ENCODE results near the gene ENAH. TPM values are rescaled to one million over a fixed set of nuclear protein-coding genes. Genes with fewer than 3 reads are reported as not detected.

The ENAH gene
- total and polyA plus RNA-seq, 5 donors from 2014 or later, result 0.03 to 0.13 TPM; not detected in 3

GRCh38 chr1:225561675-225562074 lies 91.2 kb downstream of the ENAH start:
- peaks cover 6% of the 10 kb centered on the region for H3K27me3 ChIP-seq (ENCODE audit: control insufficient read depth, insufficient read depth, low read length)
- Mint-ChIP-seq H3K4me1 (no peaks in the 10 kb centered on the region), H3K36me3 (no peaks in the 10 kb centered on the region), H3K9me3 (peaks cover 0 to 4% (median 0%) of the 10 kb centered on the region in 7 donors), H3K27ac (no peak overlapping the region), H3K4me3 (no peak overlapping the region), H3K27me3 (peaks cover 13% of the 10 kb centered on the region)
- H3K27ac ChIP-seq (ENCODE audit: insufficient read depth, low read length, poor library complexity, severe bottlenecking), result no peak overlapping the region
- peaks cover 0 to 2% of the 10 kb centered on the region in 2 experiments for H3K9me3 ChIP-seq (ENCODE audit: control insufficient read depth in 2 of 2, low read length in 2 of 2)
- H3K4me1 ChIP-seq (ENCODE audit: control insufficient read depth, insufficient read depth, low read length, poor library complexity, severe bottlenecking), result no peaks in the 10 kb centered on the region
- H3K4me3 ChIP-seq (ENCODE audit: low read depth, low read length), result no peak overlapping the region
- DNase-seq, result no peak
- H3K36me3 ChIP-seq (ENCODE audit: control insufficient read depth, insufficient read depth, low read length), result no peaks in the 10 kb centered on the region
- ATAC-seq (ENCODE audit: low read depth in 2 of 2), result no peak

GRCh38 chr1:225559902-225560301 lies 93.0 kb downstream of the ENAH start:
- H3K4me3 ChIP-seq (ENCODE audit: low read depth, low read length), result no peak overlapping the region

GRCh38 chr1:225559326-225559725 lies 93.6 kb downstream of the ENAH start:
- peaks cover 11% of the 10 kb centered on the region for H3K27me3 Mint-ChIP-seq
- H3K4me3 Mint-ChIP-seq, result no peak overlapping the region

More at GRCh38 chr1:225559902-225560301, 93.0 kb downstream of the ENAH start:
- Mint-ChIP-seq H3K4me3 (no peak overlapping the region), H3K27me3 (peaks cover 11% of the 10 kb centered on the region), H3K36me3 (no peaks in the 10 kb centered on the region), H3K27ac (no peak overlapping the region), H3K9me3 (peaks cover 0 to 5% (median 0%) of the 10 kb centered on the region in 7 donors), H3K4me1 (no peaks in the 10 kb centered on the region)
- DNase-seq (no peak), ATAC-seq (ENCODE audit: low read depth in 2 of 2) (no peak)
- H3K4me1 ChIP-seq (ENCODE audit: control insufficient read depth, insufficient read depth, low read length, poor library complexity, severe bottlenecking), result no peaks in the 10 kb centered on the region
- H3K27ac ChIP-seq (ENCODE audit: insufficient read depth, low read length, poor library complexity, severe bottlenecking), result no peak overlapping the region
- H3K9me3 ChIP-seq (ENCODE audit: control insufficient read depth in 2 of 2, low read length in 2 of 2), result peaks cover 0 to 4% of the 10 kb centered on the region in 2 experiments
- peaks cover 4% of the 10 kb centered on the region for H3K27me3 ChIP-seq (ENCODE audit: control insufficient read depth, insufficient read depth, low read length)
- H3K36me3 ChIP-seq (ENCODE audit: control insufficient read depth, insufficient read depth, low read length), result no peaks in the 10 kb centered on the region

GRCh38 chr1:225556694-225557093 lies 96.2 kb downstream of the ENAH start:
- Mint-ChIP-seq H3K9me3 (peaks cover 0 to 5% (median 0%) of the 10 kb centered on the region in 7 donors), H3K36me3 (no peaks in the 10 kb centered on the region), H3K4me1 (no peaks in the 10 kb centered on the region), H3K4me3 (no peak overlapping the region), H3K27ac (no peak overlapping the region), H3K27me3 (peaks cover 15% of the 10 kb centered on the region)
- Histone ChIP-seq H3K27ac (ENCODE audit: insufficient read depth, low read length, poor library complexity, severe bottlenecking) (no peak overlapping the region), H3K27me3 (ENCODE audit: control insufficient read depth, insufficient read depth, low read length) (peaks cover 2% of the 10 kb centered on the region), H3K9me3 (ENCODE audit: control insufficient read depth in 2 of 2, low read length in 2 of 2) (peaks cover 0 to 4% of the 10 kb centered on the region in 2 experiments), H3K4me1 (ENCODE audit: control insufficient read depth, insufficient read depth, low read length, poor library complexity, severe bottlenecking) (no peaks in the 10 kb centered on the region), H3K4me3 (ENCODE audit: low read depth, low read length) (no peak overlapping the region), H3K36me3 (ENCODE audit: control insufficient read depth, insufficient read depth, low read length) (no peaks in the 10 kb centered on the region)
- no peak for ATAC-seq (ENCODE audit: low read depth in 2 of 2)
- no peak for DNase-seq

More at GRCh38 chr1:225559326-225559725, 93.6 kb downstream of the ENAH start:
- no peaks in the 10 kb centered on the region for H3K4me1 ChIP-seq (ENCODE audit: control insufficient read depth, insufficient read depth, low read length, poor library complexity, severe bottlenecking)
- Mint-ChIP-seq H3K4me1 (no peaks in the 10 kb centered on the region), H3K27ac (no peak overlapping the region), H3K36me3 (no peaks in the 10 kb centered on the region), H3K9me3 (peaks cover 0 to 5% (median 0%) of the 10 kb centered on the region in 7 donors)
- no peak for DNase-seq
- H3K27ac ChIP-seq (ENCODE audit: insufficient read depth, low read length, poor library complexity, severe bottlenecking), result no peak overlapping the region
- peaks cover 0 to 4% of the 10 kb centered on the region in 2 experiments for H3K9me3 ChIP-seq (ENCODE audit: control insufficient read depth in 2 of 2, low read length in 2 of 2)
- no peaks in the 10 kb centered on the region for H3K36me3 ChIP-seq (ENCODE audit: control insufficient read depth, insufficient read depth, low read length)
- no peak for ATAC-seq (ENCODE audit: low read depth in 2 of 2)
- H3K4me3 ChIP-seq (ENCODE audit: low read depth, low read length), result no peak overlapping the region
- peaks cover 4% of the 10 kb centered on the region for H3K27me3 ChIP-seq (ENCODE audit: control insufficient read depth, insufficient read depth, low read length)

GRCh38 chr1:225555821-225556220 lies 97.1 kb downstream of the ENAH start:
- Histone ChIP-seq H3K9me3 (ENCODE audit: control insufficient read depth in 2 of 2, low read length in 2 of 2) (peaks cover 0 to 4% of the 10 kb centered on the region in 2 experiments), H3K27ac (ENCODE audit: insufficient read depth, low read length, poor library complexity, severe bottlenecking) (no peak overlapping the region), H3K4me3 (ENCODE audit: low read depth, low read length) (no peak overlapping the region), H3K4me1 (ENCODE audit: control insufficient read depth, insufficient read depth, low read length, poor library complexity, severe bottlenecking) (no peaks in the 10 kb centered on the region), H3K27me3 (ENCODE audit: control insufficient read depth, insufficient read depth, low read length) (peaks cover 2% of the 10 kb centered on the region), H3K36me3 (ENCODE audit: control insufficient read depth, insufficient read depth, low read length) (no peaks in the 10 kb centered on the region)
- Mint-ChIP-seq H3K9me3 (peaks cover 0 to 5% (median 0%) of the 10 kb centered on the region in 7 donors), H3K4me3 (no peak overlapping the region), H3K27me3 (peaks cover 15% of the 10 kb centered on the region), H3K4me1 (no peaks in the 10 kb centered on the region), H3K27ac (no peak overlapping the region), H3K36me3 (no peaks in the 10 kb centered on the region)
- DNase-seq, result no peak
- no peak for ATAC-seq (ENCODE audit: low read depth in 2 of 2)

GRCh38 chr1:225554216-225554812 lies 98.6 kb downstream of the ENAH start:
- Mint-ChIP-seq H3K27me3 (peaks cover 14% of the 10 kb centered on the region), H3K27ac (no peak overlapping the region), H3K9me3 (peaks cover 0 to 5% (median 0%) of the 10 kb centered on the region in 7 donors), H3K4me3 (no peak overlapping the region), H3K4me1 (no peaks in the 10 kb centered on the region), H3K36me3 (no peaks in the 10 kb centered on the region)
- H3K27ac ChIP-seq (ENCODE audit: insufficient read depth, low read length, poor library complexity, severe bottlenecking), result no peak overlapping the region
- ATAC-seq (ENCODE audit: low read depth in 2 of 2) (no peak), DNase-seq (peak in 2 of 3 donors; percentile 19 to 31)
- peaks cover 0 to 4% of the 10 kb centered on the region in 2 experiments for H3K9me3 ChIP-seq (ENCODE audit: control insufficient read depth in 2 of 2, low read length in 2 of 2)
- H3K4me3 ChIP-seq (ENCODE audit: low read depth, low read length), result no peak overlapping the region
- no peaks in the 10 kb centered on the region for H3K36me3 ChIP-seq (ENCODE audit: control insufficient read depth, insufficient read depth, low read length)
- no peaks in the 10 kb centered on the region for H3K4me1 ChIP-seq (ENCODE audit: control insufficient read depth, insufficient read depth, low read length, poor library complexity, severe bottlenecking)
- H3K27me3 ChIP-seq (ENCODE audit: control insufficient read depth, insufficient read depth, low read length), result peaks cover 2% of the 10 kb centered on the region

- H3K27ac Mint-ChIP-seq, result no peak overlapping the region
- no peaks in the 10 kb centered on the region for H3K9me3 Mint-ChIP-seq
- H3K4me3 Mint-ChIP-seq, result no peak overlapping the region
- H3K27ac ChIP-seq (ENCODE audit: insufficient read depth, low read length, poor library complexity, severe bottlenecking), result no peak overlapping the region
- DNase-seq (no peak), ATAC-seq (ENCODE audit: low read depth in 2 of 2) (no peak)
- peaks cover 0 to 4% (median 0%) of the 10 kb centered on the region in 4 donors for H3K4me1 Mint-ChIP-seq
- no peak overlapping the region for H3K4me3 ChIP-seq (ENCODE audit: low read depth, low read length)
- H3K36me3 Mint-ChIP-seq, result no peaks in the 10 kb centered on the region
- no peaks in the 10 kb centered on the region for H3K4me1 ChIP-seq (ENCODE audit: control insufficient read depth, insufficient read depth, low read length, poor library complexity, severe bottlenecking)
- no peaks in the 10 kb centered on the region for H3K36me3 ChIP-seq (ENCODE audit: control insufficient read depth, insufficient read depth, low read length)
- peaks cover 15% of the 10 kb centered on the region for H3K27me3 Mint-ChIP-seq
- no peaks in the 10 kb centered on the region for H3K27me3 ChIP-seq (ENCODE audit: control insufficient read depth, insufficient read depth, low read length)
- H3K9me3 ChIP-seq (ENCODE audit: control insufficient read depth in 2 of 2, low read length in 2 of 2), result no peaks in the 10 kb centered on the region
Measured at GRCh38 chr1:225549821-225550220, 103.1 kb downstream of the ENAH start.

All from CD4-positive, CD25-positive, alpha-beta regulatory T cell (primary cell).